ENCODE results near the gene EPB41L2.

GRCh38 chr6:130873746-130874145 is 189.3 kb downstream of the EPB41L2 start:
- TF ChIP-seq CTCF (IDR thresholded peaks at IDR 0.05 in 4 of 5, conservative IDR thresholded peaks at IDR 0.05 in 1 of 5): no peak
- TF ChIP-seq POLR2A (IDR thresholded peaks at IDR 0.05): no peak
